ENCODE results near the gene SAMD4A. TPM values are rescaled to one million over a fixed set of nuclear protein-coding genes. Genes with fewer than 3 reads are reported as not detected.
A peak's percentile ranks its signal among the peaks of the same experiment; 100 is the strongest.

Gene SAMD4A
- total RNA-seq, 2 donors from 2014 or later, result 1.9 to 8.0 TPM

DNA sequence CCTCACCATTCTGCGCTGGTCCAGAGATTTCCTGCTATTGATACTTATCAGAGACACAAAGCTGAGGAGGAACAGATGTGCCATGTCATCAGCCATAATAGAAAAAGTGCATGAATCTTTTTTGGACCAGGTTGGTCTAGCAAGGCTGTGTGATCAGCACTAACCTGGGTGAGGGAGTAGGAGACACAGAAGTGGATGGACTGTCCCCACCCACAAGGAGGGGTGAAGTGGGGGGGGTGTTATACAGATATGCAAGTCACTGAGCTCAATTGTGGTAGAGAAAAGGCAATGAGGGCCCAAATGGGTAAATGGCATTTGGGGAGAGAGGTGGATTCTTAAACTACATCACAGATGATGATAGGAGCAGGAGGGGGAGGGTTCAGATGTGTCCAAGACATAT, 123.0 kb downstream of the SAMD4A start:
- Histone ChIP-seq H3K27me3 (ENCODE audit: control insufficient read depth, insufficient read depth, low read length, poor library complexity, severe bottlenecking) (no peaks in the 10 kb centered on the region), H3K9me3 (ENCODE audit: control insufficient read depth, low read length) (no peaks in the 10 kb centered on the region), H3K4me3 (ENCODE audit: low read length) (no peak overlapping the region), H3K4me1 (ENCODE audit: control insufficient read depth, insufficient read depth, low read length) (no peaks in the 10 kb centered on the region), H3K27ac (ENCODE audit: low read depth, low read length) (no peak overlapping the region), H3K9ac (ENCODE audit: extremely low read depth, low read length, poor library complexity, severe bottlenecking) (no peak overlapping the region), H3K36me3 (ENCODE audit: control insufficient read depth, insufficient read depth, low read length) (no peaks in the 10 kb centered on the region)
- Mint-ChIP-seq H3K9me3 (no peaks in the 10 kb centered on the region), H3K27me3 (ENCODE audit: insufficient read depth) (no peaks in the 10 kb centered on the region), H3K4me1 (peaks cover 3% of the 10 kb centered on the region), H3K27ac (no peak overlapping the region), H3K36me3 (ENCODE audit: low read depth) (no peaks in the 10 kb centered on the region), H3K4me3 (no peak overlapping the region)
- TF ChIP-seq, protein P1, sequence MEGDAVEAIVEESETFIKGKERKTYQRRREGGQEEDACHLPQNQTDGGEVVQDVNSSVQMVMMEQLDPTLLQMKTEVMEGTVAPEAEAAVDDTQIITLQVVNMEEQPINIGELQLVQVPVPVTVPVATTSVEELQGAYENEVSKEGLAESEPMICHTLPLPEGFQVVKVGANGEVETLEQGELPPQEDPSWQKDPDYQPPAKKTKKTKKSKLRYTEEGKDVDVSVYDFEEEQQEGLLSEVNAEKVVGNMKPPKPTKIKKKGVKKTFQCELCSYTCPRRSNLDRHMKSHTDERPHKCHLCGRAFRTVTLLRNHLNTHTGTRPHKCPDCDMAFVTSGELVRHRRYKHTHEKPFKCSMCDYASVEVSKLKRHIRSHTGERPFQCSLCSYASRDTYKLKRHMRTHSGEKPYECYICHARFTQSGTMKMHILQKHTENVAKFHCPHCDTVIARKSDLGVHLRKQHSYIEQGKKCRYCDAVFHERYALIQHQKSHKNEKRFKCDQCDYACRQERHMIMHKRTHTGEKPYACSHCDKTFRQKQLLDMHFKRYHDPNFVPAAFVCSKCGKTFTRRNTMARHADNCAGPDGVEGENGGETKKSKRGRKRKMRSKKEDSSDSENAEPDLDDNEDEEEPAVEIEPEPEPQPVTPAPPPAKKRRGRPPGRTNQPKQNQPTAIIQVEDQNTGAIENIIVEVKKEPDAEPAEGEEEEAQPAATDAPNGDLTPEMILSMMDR (conservative IDR thresholded peaks at IDR 0.05), result no peak
- no peak for DNase-seq
- 96% methylated on average over 1 of the region's 1 CpG; no CpG with 5 or more reads in 1 of the 2 experiments for WGBS, 2 experiments (ENCODE audit: insufficient coverage in 1 of 2, insufficient read length in 1 of 2)

DNA sequence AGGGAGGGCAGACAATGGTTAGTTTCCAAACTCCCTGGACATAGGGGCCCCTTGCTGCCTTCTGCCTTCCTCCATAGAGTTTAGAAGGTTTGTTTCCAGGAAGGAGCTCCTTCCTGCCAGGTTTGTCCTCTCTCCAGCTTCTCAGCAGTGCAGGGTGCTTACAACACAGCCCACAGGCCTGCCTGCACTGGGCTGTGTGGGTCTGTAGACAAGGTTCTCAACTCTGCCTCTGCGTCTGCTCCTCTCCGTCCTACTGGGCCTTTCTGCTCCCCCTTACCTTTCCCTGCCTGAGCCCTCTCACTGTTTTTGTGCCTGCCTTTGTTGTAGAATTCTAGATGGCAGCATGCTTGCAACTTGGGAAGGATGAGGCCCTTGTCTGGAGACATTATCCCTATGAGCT, 124.0 kb downstream of the SAMD4A start:
- no peak overlapping the region for H3K4me3 Mint-ChIP-seq
- peak overlapping the region; percentile 9 for H3K27ac Mint-ChIP-seq
- Histone ChIP-seq H3K27ac (ENCODE audit: low read depth, low read length) (no peak overlapping the region), H3K9ac (ENCODE audit: extremely low read depth, low read length, poor library complexity, severe bottlenecking) (no peak overlapping the region), H3K4me3 (ENCODE audit: low read length) (no peak overlapping the region), H3K36me3 (ENCODE audit: control insufficient read depth, insufficient read depth, low read length) (no peaks in the 10 kb centered on the region), H3K9me3 (ENCODE audit: control insufficient read depth, low read length) (no peaks in the 10 kb centered on the region), H3K4me1 (ENCODE audit: control insufficient read depth, insufficient read depth, low read length) (no peaks in the 10 kb centered on the region), H3K27me3 (ENCODE audit: control insufficient read depth, insufficient read depth, low read length, poor library complexity, severe bottlenecking) (no peaks in the 10 kb centered on the region)
- WGBS, 2 experiments (ENCODE audit: insufficient coverage in 1 of 2, insufficient read length in 1 of 2), result 92% methylated on average over 2 of the region's 2 CpGs; no CpG with 5 or more reads in 1 of the 2 experiments
- DNase-seq, result no peak
- no peaks in the 10 kb centered on the region for H3K27me3 Mint-ChIP-seq (ENCODE audit: insufficient read depth)
- TF ChIP-seq, protein P1 (conservative IDR thresholded peaks at IDR 0.05), result no peak
- no peaks in the 10 kb centered on the region for H3K36me3 Mint-ChIP-seq (ENCODE audit: low read depth)
- no peaks in the 10 kb centered on the region for H3K9me3 Mint-ChIP-seq
- H3K4me1 Mint-ChIP-seq, result no peaks in the 10 kb centered on the region

DNA sequence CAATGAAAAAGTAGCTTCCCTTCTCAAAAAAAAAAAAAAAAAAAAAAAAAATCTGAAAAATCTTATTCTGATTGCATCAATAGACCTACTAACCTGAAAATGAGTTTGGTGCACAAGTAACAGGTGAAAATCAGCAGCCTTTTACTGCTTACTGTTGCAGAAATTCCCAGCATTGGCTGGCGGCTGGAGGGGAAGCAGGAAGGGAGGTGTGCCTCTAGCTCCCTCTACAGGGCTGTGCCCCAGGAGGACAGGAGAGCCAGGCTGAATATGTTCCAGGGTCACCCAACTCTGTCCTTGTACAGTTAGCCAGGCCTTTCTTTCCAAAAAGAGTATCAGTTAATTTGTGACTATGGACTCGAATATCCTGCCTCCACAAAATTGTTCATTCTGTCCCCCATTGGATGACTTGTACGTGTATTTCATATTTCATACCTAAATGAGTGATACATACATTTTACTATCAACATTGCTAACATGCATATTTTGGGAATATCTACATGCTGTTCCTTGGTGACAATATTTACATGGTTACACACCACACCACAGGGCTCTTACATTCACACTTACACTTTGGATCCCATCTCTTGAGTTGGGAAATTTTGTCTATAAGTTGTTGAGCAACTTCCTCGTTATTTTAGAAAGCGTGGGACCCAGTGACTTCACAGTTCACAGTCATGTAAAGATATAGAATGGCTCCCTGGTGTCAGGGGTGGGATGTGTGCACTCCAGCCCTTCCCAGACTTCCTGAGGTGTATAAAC, 124.8 kb downstream of the SAMD4A start:
- H3K4me1 ChIP-seq (ENCODE audit: control insufficient read depth, insufficient read depth, low read length), result no peaks in the 10 kb centered on the region
- H3K9me3 ChIP-seq (ENCODE audit: control insufficient read depth, low read length), result no peaks in the 10 kb centered on the region
- no peak overlapping the region for H3K9ac ChIP-seq (ENCODE audit: extremely low read depth, low read length, poor library complexity, severe bottlenecking)
- no peak overlapping the region for H3K4me3 Mint-ChIP-seq
- peak; percentile 93 for DNase-seq
- H3K4me3 ChIP-seq (ENCODE audit: low read length), result no peak overlapping the region
- no peaks in the 10 kb centered on the region for H3K9me3 Mint-ChIP-seq
- no peak overlapping the region for H3K27ac Mint-ChIP-seq
- H3K4me1 Mint-ChIP-seq, result no peaks in the 10 kb centered on the region
- no peaks in the 10 kb centered on the region for H3K27me3 Mint-ChIP-seq (ENCODE audit: insufficient read depth)
- H3K27ac ChIP-seq (ENCODE audit: low read depth, low read length), result no peak overlapping the region
- no peaks in the 10 kb centered on the region for H3K27me3 ChIP-seq (ENCODE audit: control insufficient read depth, insufficient read depth, low read length, poor library complexity, severe bottlenecking)
- 44 to 49% methylated on average over 4 to 5 of the region's 5 CpGs for WGBS, 2 experiments (ENCODE audit: insufficient coverage in 1 of 2, insufficient read length in 1 of 2)
- TF ChIP-seq, protein P1 (conservative IDR thresholded peaks at IDR 0.05), result peak; percentile 93
- H3K36me3 Mint-ChIP-seq (ENCODE audit: low read depth), result no peaks in the 10 kb centered on the region
- H3K36me3 ChIP-seq (ENCODE audit: control insufficient read depth, insufficient read depth, low read length), result no peaks in the 10 kb centered on the region
